Subcutaneous adipose tissue (tissue), 4 donors: ENCODE results near the gene ERC1. TPM values are rescaled to one million over a fixed set of nuclear protein-coding genes. Genes with fewer than 3 reads are reported as not detected.

Experiments used
- CTCF ChIP-seq: fragments of 450-650 bp; IDR thresholded peaks from one replicate; pipeline ENCODE4 v1.5.1; 2016; ENCODE audit warnings: low read depth, mild to moderate bottlenecking, control low read depth, antibody characterized with exemption, moderate library complexity
- total RNA-seq, 4 donors: library from RNA; depleted of rRNA; stranded (reverse); fragments of >200 nt; gene quantifications; one replicate each; pipeline ENCODE4 v1.1.0, GENCODE V29; 2016

ERC1 gene
- total RNA-seq, 4 donors from 2014 or later, result 40.3 to 71.8 (median 62.3) TPM

- no peak for TF ChIP-seq CTCF
Measured at GRCh38 chr12:1380171-1380851, 389.3 kb downstream of the ERC1 start.

- TF ChIP-seq CTCF, result no peak
Measured at GRCh38 chr12:1382151-1382550, 391.1 kb downstream of the ERC1 start.

- TF ChIP-seq CTCF, result no peak
Measured at GRCh38 chr12:1382826-1383225, 391.8 kb downstream of the ERC1 start.

GRCh38 chr12:1383758-1384157 is 392.7 kb downstream of the ERC1 start:
- TF ChIP-seq CTCF, result no peak

- TF ChIP-seq CTCF, result no peak
Measured at GRCh38 chr12:1384910-1385309, 393.9 kb downstream of the ERC1 start.

- no peak for TF ChIP-seq CTCF
Measured at GRCh38 chr12:1391722-1392121, 400.7 kb downstream of the ERC1 start.

- TF ChIP-seq CTCF, result no peak
Measured at GRCh38 chr12:1395421-1395955, 404.5 kb downstream of the ERC1 start.
